DMS153 (cell line): ENCODE measurements around the gene DAP.

Experiments used
- DNase-seq: peaks from one replicate; lab custom pipeline; 2025; lab: John Stamatoyannopoulos, UW

Gene DAP

DNA sequence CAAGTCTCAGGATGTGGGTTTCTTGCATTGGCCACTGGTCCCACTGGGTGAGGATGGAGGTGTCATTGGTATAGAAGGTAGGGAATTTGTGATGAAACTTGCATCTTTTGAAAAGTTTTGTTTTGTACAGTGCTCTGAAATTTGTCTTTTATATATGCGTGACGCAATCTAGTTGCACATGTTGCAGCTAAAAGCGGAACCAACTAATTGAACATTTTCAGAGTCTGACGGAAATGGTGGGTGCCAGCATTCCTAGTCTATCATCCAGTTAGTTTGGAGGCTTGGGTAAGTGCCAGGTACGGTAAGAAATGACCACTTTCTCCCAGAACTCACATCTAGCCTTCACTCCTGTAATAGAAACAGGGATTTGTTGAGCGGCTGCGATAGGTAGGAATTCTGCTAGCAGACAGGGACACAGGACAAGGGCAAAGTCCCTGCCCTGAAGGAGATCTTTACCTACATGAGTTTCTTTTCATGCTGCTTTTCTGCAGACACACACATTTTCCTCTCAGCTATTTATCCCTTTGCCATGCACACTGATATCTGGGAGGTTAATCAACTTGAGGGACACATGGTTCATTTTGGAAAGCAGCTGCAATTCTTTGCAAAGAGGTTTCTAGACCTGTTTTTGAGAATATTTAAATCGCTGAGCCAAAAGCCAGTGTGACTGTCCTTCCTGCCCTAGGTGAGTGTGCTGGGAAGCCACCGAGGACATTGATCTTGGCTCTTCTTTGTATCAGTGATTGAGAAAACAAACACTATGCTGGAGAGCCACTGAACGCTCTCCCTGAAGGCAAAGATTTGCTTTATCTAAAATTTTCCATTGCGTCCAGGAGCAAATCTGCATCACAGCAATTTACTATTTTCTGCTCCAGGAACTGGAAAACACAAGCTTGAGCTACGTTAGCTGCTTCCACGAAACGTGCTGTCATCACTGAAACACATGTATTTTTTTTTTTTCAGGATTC is 89.7 kb downstream of the DAP start:
- no peak for DNase-seq

DNA sequence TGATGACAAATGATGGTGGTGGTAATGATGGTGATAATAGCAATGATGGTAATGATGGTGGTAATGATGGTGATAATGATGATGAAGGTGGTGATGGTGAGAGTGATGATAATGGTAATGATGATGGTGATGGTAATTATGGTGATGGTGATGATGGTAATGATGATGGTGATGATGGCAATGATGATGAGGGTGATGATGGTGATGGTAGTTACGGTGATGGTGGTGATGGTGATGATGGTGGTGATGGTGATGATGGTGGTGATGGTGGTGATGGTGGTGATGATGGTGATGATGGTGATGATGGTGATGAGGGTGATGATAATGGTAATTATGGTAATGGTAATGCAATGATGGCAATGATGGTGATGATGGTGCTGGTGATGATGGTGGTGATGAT is 91.1 kb downstream of the DAP start:
- DNase-seq, result no peak

DNA sequence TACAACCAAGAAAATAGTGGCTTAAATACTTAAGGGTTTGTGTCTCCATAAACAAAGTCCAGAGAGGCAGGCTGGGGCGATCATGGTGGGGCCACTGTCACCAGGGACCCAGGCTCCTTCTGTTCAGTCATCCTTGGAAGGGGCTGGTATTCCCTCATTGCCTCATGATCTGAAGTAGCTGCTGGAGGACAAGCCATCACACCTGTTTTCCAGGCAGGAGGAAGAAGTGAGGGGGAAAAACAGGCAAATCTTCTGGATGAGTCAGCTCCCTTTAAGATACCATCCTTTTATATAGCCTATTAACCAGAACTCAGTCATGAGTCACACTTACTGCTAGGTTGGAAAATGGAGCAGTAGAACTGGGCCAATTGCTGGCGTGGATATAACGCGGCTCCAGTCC is 92.3 kb downstream of the DAP start:
- DNase-seq, result no peak

DNA sequence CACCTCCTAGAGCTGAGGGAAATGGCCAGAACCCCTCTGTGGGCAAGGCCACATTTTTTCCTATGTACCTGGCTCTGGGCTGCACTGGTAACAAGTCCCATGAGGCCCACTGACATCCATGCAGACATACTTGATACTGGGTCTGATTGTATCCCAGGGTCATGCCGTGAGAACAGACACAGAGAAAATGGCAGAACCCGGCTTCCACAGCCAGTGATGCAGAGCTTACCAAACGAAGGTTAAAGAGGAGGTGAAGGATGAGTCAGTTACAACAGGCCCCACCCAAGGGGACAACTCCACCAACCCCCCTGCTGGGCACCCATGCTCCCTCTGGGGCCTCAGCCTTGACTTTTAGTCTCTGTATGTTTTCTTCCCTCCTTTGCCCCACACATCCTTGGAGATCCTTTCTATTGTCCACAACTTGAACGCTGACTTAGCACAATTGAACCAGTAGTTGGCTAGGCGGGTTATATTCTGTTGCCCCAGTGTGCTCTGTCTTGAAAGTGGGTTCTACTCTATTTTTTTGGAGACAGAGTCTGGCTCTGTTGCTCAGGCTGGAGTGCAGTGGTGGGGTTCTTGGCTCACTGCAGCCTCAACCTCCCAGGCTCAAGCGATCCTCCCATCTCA is 93.5 kb downstream of the DAP start:
- no peak for DNase-seq

DNA sequence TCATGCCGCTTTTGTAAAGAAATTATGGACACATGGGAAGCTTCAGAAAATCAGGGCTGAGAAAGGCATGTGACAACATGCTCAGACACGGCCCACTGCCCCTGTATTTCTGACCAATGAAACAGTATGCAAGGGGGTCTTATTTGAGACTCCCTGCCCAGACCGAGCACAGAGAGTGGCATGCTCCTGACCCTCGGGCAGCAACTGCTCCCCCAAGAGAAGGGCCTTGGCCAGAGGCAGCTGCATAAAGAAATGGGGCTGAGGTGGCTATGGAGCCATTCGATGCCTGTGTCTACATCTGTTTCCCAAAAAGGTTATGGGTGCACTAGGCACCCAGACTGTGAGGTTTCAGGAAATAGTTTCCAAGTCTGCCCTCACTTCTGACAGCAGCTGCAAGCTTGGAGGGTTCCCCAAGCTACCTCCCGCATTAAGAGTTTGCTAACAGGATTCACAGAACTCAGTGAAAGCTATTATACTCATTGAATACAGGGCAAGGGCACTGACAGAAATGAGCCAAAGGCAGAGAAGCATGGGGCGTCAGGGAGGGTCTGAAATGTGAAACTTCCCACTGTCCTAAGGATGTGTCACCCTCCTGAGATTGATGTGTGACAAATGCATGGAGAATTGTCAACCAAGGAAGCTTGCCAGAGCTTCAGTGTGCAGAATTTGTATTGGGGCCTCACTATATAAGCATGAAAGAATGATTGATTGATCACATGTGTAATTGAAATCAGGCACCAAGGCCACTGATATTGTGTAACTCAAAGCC is 94.3 kb downstream of the DAP start:
- DNase-seq, result no peak

DNA sequence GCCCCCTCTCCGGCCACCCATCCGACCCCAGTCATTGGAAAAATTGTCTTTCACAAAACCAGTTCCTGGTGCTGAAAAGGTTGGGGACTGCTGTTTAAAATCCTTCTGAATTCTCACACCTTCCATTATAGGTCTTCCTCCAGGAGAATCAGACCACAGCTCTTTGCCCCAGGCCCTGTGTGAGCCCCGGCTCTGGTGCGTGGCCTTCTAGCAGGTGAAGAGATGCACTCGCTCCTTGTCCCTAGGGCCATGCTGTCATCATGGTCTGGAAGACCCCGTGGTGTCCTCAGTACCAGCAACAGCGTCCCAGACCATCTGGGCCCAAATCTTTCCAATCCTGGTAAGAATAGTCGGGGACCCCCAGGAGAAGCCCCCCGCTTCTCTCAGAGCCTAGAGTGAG is 95.2 kb downstream of the DAP start:
- DNase-seq, result no peak

DNA sequence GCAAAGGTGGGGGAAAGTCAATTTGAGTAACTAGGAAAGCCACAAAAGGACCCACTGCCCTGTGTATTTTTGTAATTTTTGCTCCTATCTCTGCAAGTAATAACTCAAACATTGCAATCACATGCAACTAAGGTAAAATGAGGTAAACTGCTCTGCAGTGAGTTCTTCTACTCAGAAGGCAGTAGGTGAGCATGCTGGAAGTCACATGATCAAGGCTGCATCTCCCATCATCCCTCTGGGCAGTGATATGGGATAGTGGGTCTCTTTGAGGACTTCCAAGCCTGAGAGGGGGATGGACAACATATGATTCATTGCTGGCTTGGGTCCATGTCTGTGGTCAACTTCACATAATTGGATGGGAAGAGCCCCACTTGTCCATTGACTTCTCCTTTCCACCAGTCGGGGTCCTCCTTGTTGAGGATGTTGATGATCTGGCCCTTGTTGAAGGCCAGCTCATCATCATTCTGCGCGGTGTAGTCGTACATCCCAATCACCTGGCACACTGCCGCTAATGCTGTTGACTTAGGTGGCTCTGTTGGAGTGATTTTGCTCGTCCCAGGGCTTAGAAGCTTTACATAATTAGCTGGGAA is 96.8 kb downstream of the DAP start:
- DNase-seq, result peak; percentile 32

DNA sequence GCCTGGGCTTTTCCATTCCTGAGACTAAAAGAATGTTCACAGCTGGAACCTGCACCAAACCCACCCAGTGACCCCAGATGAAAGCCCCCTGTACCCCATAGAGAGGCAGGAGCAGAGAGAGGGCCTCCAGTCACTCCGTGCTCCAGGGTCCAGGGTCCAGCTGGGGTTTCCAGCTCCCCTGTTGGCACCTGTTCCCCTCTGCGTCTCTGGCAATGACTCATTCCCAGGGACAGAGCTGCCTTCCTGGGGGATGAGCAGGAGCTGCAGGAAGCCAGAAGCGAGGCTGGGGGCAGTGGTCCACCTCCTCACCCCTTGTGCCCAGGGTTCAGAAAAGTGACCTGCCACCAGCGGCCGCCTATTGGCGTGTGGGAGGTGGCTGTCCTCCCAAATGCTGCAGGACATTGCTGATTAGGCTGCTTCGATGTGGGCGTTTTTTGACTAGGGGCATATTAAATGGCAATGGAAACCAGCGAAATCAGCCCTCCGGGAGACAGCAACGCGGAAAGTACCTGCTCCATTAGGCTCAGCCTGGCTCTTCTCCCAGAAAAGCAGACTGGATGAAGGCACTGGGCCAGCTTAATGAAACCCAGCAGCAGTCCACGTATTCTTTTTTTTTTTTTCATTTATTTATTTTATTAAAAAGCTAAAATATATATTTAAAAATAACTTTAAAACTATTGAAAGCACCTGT is 97.4 kb downstream of the DAP start:
- DNase-seq, result no peak

DNA sequence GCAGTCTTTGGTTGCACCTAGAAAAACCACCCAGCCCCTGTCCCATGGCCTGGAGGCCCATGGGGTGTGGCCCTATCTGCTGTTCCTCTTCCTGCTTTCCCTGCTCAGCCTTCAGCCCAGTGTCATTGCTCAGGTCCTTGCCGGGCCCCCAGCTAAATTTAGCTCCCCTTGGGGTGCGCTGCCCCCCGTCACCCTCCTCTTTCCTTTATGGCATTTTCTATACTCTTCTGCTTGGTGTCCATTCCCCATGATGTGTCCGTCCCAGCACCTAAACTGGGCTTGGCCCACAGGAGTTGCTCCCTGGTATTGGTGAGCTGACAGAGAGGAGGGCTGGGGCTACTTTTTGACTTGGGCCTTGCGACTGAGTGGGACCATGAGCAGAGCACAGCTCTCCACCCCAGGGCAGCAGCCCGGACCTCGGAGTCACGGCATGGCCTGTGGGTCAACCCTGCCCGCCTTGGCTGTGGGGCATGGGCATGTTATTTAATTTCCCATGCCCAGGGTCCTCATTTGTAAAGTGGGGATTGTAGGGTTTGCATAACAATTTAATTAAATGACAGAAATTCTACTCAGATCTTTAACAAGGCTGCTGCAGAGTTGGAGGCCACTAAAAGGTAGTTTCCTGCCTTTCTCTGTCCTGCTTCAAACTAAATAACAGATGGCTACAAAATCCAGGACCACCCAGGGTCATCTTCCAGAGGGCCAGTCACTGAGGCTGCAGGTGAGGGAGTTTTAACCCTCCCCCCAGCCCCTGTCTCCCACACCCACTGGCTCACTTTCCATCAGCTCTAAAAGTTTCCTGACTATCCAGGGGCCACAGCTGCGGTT is 98.2 kb downstream of the DAP start:
- no peak for DNase-seq

DNA sequence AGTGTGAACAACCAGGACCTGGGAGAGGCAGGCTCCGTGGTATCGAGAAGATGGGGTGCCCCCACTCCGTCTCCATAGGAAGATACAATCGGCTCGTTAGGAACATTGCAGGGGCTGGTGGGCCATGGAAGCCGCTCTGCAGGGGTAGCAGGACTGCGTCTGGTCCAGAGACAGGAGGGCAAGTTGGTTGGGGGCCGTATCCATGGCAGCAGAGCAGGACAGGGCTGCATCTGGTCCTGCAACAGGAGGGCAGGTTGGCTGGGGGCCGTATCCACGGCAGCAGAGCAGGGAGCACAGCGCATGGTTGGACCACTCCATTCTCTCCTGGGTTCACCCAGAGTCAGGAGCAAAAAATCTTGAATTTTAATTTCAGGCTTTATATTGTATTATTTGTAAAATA is 99.0 kb downstream of the DAP start:
- no peak for DNase-seq

DNA sequence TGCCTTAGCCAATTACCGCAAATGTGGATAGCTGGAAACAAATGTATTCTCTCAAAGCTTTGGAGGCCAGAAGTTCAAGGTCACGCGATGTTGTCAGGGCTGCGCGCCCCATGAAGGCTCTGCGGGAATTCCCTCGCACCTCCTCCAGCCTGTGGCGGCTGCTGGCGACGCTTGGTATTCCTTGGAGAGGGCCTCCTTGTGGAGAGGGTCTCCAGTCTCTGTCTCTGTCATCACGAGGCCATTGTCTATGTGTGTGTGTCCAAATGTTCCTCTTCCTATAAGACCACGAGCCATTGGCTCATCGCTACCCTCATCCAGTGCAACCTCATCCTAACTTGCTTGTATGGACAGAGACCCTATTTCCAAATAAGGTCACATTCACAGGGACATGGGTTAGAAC is 99.6 kb downstream of the DAP start:
- no peak for DNase-seq

DNA sequence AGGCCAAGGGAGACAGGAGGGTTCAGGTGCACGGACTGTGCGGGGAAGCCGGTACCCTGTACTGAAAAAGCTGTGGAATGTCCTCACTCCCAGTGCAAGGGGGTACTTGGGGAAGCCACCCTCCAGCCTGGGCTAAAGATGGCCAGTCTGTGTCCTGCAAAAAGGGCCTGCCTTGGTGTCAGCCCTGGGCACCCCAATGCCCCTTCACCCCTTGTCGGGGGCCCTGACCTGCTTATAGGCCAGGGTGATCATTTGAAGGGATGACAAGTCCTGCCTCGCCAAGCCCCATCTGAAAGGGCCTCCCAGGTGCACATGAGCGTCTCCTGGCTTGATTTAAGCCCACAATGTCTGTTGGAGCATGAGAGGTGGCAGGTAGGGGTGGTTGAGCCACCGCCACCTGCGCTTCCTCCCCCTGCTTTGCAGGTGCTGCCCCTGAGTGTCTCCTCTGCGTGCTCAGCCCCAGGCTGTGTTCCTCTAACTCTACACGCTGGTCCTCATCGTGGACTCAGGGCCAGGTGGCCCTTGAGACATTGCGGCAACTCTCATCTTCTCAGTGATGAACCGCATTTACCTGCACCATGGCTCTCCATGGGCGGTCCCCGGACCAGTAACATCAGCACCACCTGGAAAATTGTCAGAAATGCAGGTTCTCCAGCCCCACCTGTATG is 100.2 kb downstream of the DAP start:
- no peak for DNase-seq

DNA sequence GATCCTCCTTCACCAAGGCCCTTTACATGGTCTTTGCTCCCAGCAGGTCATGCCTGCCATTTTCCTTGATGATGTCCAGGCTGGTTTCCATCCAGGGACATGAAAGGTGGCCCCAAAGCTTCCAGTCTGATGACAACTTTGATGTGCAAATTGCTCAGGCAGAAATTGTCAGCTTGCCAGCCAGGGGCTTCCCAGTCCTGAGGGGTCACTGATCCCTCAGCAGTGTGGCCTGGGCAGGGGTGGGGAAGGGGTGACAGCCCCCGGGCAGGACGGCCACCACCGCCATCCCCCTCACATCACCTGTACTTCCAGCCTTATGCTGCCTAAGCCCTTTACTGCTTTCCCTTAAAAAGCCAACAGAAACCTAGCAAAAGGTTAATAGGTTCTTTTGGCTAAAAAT is 100.9 kb downstream of the DAP start:
- no peak for DNase-seq

DNA sequence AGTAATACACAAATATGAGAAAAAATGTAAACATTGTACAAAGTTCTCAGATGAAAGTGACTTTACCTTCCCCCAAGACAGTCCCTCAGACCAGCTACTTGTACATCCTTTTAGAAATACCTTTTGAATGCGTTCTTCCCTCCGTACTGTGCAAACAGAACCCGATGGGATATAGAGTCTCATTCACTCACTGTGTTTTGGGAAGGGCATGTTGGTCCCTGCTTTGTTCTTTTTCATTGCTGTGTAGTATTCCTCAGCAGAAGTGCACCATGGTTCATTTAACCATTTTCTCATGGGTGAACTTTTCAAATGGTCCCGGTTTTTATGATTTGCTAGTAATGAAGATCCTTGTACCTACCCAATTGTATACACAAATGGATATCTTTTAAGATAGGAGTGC is 102.8 kb downstream of the DAP start:
- no peak for DNase-seq

DNA sequence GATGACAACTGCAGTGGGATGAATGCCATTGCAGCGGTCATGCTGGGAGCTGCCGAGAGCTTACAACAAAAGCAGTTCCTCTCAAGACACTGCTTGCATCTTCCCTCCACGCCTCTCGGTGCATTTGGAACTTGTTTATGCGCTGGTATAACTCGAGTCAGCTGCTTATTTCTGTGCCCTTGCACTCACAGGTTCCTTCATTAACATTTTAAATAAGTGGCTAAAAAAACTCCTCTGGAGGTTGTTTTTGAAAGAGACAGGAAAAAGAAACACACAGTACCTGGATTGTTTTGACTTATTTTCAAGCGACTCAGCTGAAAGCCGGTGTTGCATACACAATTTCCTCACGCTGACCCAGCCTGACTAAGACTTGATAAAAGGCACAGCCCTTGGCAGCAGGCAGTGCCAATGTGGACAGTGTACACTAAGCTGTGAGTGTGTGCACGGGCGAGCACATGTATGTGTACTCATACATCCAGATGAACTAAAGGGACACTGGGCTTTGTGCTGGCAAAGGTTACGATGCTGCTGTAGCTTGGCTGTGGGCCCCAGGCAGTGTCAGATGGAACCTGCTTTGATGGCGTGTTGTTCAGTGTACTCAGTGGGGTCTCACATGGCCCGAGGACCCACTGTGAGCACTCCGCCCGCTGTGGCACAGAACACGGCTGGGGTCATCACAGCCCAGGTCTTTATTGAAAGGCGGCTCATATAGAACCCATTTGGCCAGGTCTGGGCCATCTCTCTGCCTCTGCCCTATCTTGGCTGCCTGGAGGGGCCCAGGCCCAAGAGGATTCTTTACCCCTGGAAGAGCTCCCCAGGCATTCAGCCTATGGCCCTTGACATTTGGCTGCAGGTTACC is 104.8 kb downstream of the DAP start:
- no peak for DNase-seq

DNA sequence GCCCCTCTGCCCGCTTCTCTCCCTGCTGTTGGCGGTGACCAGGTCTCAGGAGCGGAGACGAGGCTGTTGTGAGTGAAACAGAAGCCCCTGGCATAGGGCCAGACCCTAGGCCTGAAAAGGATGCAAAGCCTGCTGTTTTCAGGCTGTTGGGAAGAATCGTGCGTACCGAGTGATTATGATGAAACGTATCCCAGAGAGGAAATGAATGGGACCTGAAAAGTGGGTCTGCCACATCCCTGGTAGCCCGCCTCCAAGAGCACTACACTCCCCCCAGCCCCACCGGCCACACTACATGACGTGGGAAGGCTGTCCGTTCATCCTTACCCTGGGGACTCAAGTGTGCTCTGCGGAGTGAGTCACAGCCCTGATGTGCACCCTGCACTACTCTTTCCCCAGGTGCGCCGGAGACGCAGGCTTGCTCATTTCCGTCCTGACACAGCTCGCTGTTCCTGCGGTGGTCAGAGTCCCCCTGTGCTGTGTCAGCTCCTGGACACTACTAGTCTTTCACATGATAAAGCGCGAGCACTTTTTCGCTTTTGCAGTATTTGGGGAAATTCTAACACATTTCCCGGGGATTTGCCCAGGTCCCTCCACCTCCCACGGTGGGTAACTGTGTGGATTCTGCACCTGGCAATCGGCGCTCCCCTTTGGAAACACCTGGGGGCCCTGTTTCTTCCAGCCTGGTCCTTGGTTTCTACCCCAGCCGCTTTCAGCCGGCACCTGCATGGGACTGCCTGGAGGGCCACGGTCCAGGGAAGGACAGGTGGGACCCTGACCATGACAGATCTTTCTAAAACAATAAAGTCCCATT is 105.7 kb downstream of the DAP start:
- peak; percentile 35 for DNase-seq

DNA sequence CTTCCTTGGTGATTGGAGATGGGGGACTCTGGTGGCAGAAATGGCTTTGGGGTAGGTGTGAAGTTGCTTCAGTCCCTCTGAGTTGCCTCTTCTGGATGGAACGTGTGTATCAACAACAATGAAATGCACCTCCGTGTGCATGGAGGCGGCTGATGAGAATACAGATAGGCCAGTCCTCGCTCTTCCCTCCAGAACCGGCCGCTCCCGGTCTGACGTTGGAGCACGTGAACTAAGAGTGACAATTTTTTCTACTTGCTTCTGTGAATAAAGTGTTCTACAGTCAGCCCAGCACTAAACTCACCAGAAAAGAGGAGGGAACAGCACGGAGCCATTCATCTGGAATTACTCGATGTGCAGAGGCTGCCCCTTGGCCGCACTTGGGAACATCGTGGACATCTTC is 106.5 kb downstream of the DAP start:
- no peak for DNase-seq

DNA sequence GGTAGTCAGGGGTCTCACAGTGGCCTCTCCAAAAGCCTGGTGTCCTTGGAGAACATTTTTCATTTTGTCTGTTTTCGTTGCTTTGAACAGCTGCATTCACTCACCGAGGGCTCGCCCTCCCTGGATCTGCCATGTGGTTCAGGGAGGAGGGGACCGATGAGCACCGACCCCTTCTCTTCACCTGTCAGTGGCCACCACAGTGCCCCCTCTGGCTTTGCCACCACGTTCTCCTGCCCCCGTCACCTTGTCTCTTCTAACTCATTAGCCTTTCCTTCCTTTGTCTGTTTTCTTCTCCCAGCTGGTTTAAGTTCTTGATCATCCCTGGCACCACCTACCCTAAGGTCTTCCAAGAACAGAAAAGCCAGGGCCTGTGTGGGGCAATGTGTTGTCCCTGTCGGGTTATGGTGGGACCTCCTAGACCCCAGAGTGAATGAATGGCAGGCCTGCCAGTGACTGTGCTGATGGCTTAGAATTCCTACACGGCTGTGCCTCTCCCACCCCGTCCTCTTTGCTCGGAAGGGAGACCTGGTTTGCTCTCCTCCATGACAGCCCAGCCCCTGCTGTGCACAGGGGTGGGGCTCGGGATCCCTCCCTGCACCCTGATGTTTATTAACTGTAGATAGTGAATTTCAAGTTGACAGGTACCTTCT is 107.2 kb downstream of the DAP start:
- no peak for DNase-seq
